DND-41 (cell line): ENCODE data around the gene MRPL36.

Experiments used
- ATAC-seq: fragments of 200-7000 bp; cut with Tn5 transposase; 3 replicates; pipeline ENCODE4 v1.9.1; 2021; ENCODE audit warnings: low read depth; ENCODE audit not compliant: insufficient read depth
- DNase-seq: peaks from one replicate; pipeline ENCODE4 v3.0.0-alpha.2; 2020
- H2AFZ ChIP-seq: 2 replicates; pipeline ENCODE4 v1.6.0; 2012; ENCODE audit warnings: low read depth, low read length
- H3K27ac ChIP-seq: 2 replicates; pipeline ENCODE4 v1.5.1; 2012; ENCODE audit warnings: low read length, inconsistent platforms
- H3K27me3 ChIP-seq: fragments of 200-600 bp; sonication (generic); 2 replicates; pipeline ENCODE4 v1.6.0; 2012; ENCODE audit warnings: low read length, mild to moderate bottlenecking, inconsistent platforms; ENCODE audit not compliant: insufficient read depth, poor library complexity
- H3K36me3 ChIP-seq: 2 replicates; pipeline ENCODE4 v1.5.1; 2012; ENCODE audit warnings: low read length, inconsistent platforms; ENCODE audit not compliant: insufficient read depth
- H3K4me1 ChIP-seq: 2 replicates; pipeline ENCODE4 v1.5.1; 2012; ENCODE audit warnings: mild to moderate bottlenecking, low read length; ENCODE audit not compliant: insufficient read depth
- H3K4me2 ChIP-seq: 2 replicates; pipeline ENCODE4 v1.6.0; 2012; ENCODE audit warnings: mild to moderate bottlenecking, moderate library complexity, low read length, inconsistent platforms; ENCODE audit not compliant: insufficient read depth
- H3K4me3 ChIP-seq, 2 experiments: fragments of 200-600 bp in 1 of 2; shearing (Covaris generic) in 1 of 2; 2 replicates each; pipeline ENCODE4 v1.5.1; 2012 to 2016; ENCODE audit warnings: inconsistent platforms in 2 of 2, low read length in 2 of 2, mild to moderate bottlenecking in 2 of 2, low read depth in 1 of 2, moderate library complexity in 1 of 2
- H3K79me2 ChIP-seq: 2 replicates; pipeline ENCODE4 v1.6.0; 2012; ENCODE audit warnings: low read length, inconsistent platforms; ENCODE audit not compliant: insufficient read depth
- H3K9ac ChIP-seq: 2 replicates; pipeline ENCODE4 v1.6.0; 2012; ENCODE audit warnings: low read depth, mild to moderate bottlenecking, inconsistent platforms, low read length, moderate library complexity
- H3K9me3 ChIP-seq: 2 replicates; pipeline ENCODE4 v1.5.1; 2012; ENCODE audit warnings: low read length, moderate library complexity, mild to moderate bottlenecking, inconsistent platforms; ENCODE audit not compliant: insufficient read depth, severe bottlenecking
- H4K20me1 ChIP-seq: 2 replicates; pipeline ENCODE4 v1.6.0; 2012; ENCODE audit warnings: low read length; ENCODE audit not compliant: insufficient read depth
- EZH2 ChIP-seq: IDR thresholded peaks from 3 replicates; pipeline ENCODE4 v1.6.1; 2012; ENCODE audit warnings: borderline replicate concordance, low read depth, mild to moderate bottlenecking, moderate library complexity, low read length, inconsistent platforms; ENCODE audit not compliant: severe bottlenecking
- TF ChIP-seq, protein P1 (sequence below): IDR thresholded peaks from 2 replicates; pipeline ENCODE4 v1.5.1; 2012; ENCODE audit warnings: borderline replicate concordance, low read length, moderate library complexity, mild to moderate bottlenecking; ENCODE audit not compliant: poor library complexity, severe bottlenecking; ENCODE audit errors: extremely low read depth

Gene MRPL36

DNA sequence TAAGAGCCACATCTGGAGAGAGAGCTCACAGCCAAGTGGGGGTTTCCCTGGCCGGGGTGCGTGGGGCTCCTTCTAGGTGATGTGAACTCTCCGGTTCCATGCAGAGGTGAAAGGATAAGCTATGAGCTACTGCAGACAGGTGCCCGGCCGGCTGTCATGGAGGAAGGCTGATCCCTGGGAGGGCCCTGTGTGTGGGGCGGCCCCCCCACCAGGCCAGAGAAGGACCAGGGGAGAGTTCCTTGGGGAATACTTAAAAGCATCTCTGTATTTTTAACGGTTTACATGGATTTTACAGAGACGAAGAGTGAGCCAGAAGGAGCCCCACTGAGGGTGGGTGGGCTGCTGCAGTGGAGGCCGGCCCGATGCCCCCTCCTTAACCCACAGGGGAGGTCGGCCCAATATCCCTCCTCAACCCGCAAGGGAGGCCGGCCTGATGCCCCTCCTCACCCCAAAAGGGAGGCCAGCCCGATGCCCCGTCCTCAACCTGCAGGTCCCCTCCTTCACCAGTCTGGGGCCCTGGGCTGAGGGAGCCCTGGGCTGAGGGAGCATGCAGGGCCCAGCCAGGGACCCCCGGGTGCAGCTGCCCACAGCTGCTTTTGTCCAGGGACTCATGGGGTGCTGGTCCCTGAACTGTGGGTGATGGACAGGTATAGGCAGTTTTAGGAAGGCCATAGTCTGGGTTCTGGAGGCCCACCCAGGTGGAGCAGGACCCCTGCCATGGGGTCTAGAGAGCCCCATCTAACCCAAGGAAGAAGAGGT, 31.9 kb downstream of the MRPL36 start:
- peaks cover 6% of the 10 kb centered on the region for H3K27me3 ChIP-seq
- no peak overlapping the region for H3K4me2 ChIP-seq
- H4K20me1 ChIP-seq, result no peaks in the 10 kb centered on the region
- H3K4me3 ChIP-seq, result no peak overlapping the region
- no peaks in the 10 kb centered on the region for H3K9me3 ChIP-seq
- DNase-seq (no peak), ATAC-seq (no peak)
- no peaks in the 10 kb centered on the region for H3K4me1 ChIP-seq
- H3K27ac ChIP-seq, result no peak overlapping the region
- no peak overlapping the region for H3K9ac ChIP-seq
- no peak overlapping the region for H2AFZ ChIP-seq
- no peaks in the 10 kb centered on the region for H3K36me3 ChIP-seq
- H3K79me2 ChIP-seq, result no peaks in the 10 kb centered on the region
- TF ChIP-seq, protein P1, sequence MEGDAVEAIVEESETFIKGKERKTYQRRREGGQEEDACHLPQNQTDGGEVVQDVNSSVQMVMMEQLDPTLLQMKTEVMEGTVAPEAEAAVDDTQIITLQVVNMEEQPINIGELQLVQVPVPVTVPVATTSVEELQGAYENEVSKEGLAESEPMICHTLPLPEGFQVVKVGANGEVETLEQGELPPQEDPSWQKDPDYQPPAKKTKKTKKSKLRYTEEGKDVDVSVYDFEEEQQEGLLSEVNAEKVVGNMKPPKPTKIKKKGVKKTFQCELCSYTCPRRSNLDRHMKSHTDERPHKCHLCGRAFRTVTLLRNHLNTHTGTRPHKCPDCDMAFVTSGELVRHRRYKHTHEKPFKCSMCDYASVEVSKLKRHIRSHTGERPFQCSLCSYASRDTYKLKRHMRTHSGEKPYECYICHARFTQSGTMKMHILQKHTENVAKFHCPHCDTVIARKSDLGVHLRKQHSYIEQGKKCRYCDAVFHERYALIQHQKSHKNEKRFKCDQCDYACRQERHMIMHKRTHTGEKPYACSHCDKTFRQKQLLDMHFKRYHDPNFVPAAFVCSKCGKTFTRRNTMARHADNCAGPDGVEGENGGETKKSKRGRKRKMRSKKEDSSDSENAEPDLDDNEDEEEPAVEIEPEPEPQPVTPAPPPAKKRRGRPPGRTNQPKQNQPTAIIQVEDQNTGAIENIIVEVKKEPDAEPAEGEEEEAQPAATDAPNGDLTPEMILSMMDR, result no peak
- no peak for TF ChIP-seq EZH2

DNA sequence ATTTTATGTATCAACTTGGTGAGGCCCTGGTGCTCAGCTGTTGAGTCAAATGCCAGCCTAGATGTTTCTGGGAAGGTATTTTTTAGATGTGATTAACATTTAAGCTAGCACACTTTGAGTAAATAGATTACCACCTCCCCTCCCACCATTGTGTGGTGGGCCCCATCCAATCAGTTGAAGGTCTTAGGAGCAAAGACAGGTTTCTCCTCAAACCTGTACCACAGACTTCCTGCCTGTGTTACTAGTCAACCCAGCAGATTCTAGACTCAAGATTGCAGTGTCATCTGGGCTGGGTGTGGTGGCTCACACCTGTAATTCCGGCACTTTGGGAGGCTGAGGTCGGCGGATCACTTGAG, 33.8 kb downstream of the MRPL36 start:
- Histone ChIP-seq H2AFZ (no peak overlapping the region), H3K27me3 (no peaks in the 10 kb centered on the region), H3K79me2 (no peaks in the 10 kb centered on the region), H3K4me1 (no peaks in the 10 kb centered on the region), H4K20me1 (no peaks in the 10 kb centered on the region), H3K36me3 (no peaks in the 10 kb centered on the region), H3K9ac (no peak overlapping the region), H3K27ac (no peak overlapping the region), H3K4me2 (no peak overlapping the region), H3K9me3 (no peaks in the 10 kb centered on the region), H3K4me3 (no peak overlapping the region)
- DNase-seq (no peak), ATAC-seq (no peak)
- TF ChIP-seq, protein P1, result no peak
- TF ChIP-seq EZH2, result no peak

DNA sequence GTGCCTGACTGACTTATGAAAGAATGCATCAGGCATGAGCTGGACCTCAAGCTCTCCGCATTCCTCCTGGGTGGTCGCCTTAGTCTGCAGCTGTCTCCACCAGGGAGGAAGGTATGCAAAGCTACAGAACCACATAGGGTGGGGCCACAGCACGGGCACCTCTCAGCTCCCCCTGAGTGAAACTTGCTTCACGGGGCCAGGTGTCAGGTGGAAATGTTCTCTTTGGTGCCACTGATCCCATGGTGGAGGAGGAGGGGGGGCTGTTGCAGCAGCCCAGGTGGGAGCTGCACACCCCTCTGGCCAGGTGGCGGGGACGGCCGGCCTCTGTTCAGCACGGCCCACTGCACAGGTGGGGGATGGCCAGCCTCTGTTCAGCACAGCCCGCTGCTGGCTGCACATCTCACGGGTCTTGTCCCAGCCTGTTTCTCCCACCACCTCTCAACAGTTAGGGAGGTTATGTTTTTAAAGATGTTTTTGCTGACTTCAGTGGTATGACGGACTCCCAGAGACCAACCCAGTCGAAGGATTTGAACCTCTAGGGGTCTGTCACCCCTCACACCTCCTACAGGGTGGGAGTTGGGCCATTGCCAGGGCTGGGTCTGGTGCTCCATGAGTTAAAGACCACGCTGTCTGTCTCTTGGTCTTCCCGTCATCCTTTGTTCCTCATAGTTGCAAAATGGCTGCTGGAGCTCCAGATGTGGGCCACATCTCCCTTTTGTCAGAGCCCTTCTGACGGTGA, 34.3 kb downstream of the MRPL36 start:
- ATAC-seq, result no peak
- no peak overlapping the region for H3K27ac ChIP-seq
- no peaks in the 10 kb centered on the region for H4K20me1 ChIP-seq
- no peak for DNase-seq
- no peak overlapping the region for H2AFZ ChIP-seq
- TF ChIP-seq, protein P1, result no peak
- no peak for TF ChIP-seq EZH2
- no peaks in the 10 kb centered on the region for H3K79me2 ChIP-seq
- H3K27me3 ChIP-seq, result no peaks in the 10 kb centered on the region
- no peak overlapping the region for H3K4me2 ChIP-seq
- no peaks in the 10 kb centered on the region for H3K36me3 ChIP-seq
- no peak overlapping the region for H3K9ac ChIP-seq
- H3K9me3 ChIP-seq, result no peaks in the 10 kb centered on the region
- H3K4me3 ChIP-seq, result no peak overlapping the region
- H3K4me1 ChIP-seq, result no peaks in the 10 kb centered on the region
